RWPE2 (cell line): ENCODE measurements around the gene YWHAG.

Source experiments
- ATAC-seq: fragments of 200-7000 bp; cut with Tn5 transposase; 3 replicates; pipeline ENCODE4 v1.9.1; 2021; ENCODE audit warnings: low read depth
- DNase-seq: peaks from one replicate; pipeline ENCODE4 v3.0.0-alpha.2; 2020; ENCODE audit warnings: low spot score
- H3K27ac ChIP-seq: fragments of 450-650 bp; 2 replicates; pipeline ENCODE4 v1.5.1; 2017; ENCODE audit warnings: mild to moderate bottlenecking; ENCODE audit not compliant: poor library complexity, severe bottlenecking
- H3K27me3 ChIP-seq: fragments of 250-450 bp; sonication (Bioruptor Pico); 2 replicates; pipeline ENCODE4 v1.5.1; 2021; ENCODE audit warnings: mild to moderate bottlenecking, moderate library complexity; ENCODE audit not compliant: insufficient read depth, poor library complexity, severe bottlenecking
- H3K36me3 ChIP-seq: fragments of 250-450 bp; sonication (Bioruptor Pico); 2 replicates; pipeline ENCODE4 v1.5.1; 2020; ENCODE audit warnings: low read depth, mild to moderate bottlenecking, moderate library complexity
- H3K4me1 ChIP-seq: fragments of 250-450 bp; sonication (Bioruptor Pico); 2 replicates; pipeline ENCODE4 v1.5.1; 2021; ENCODE audit warnings: mild to moderate bottlenecking, moderate library complexity; ENCODE audit not compliant: insufficient read depth, poor library complexity, severe bottlenecking
- H3K4me3 ChIP-seq: fragments of 250-450 bp; sonication (Bioruptor Pico); 2 replicates; pipeline ENCODE4 v1.5.1; 2021; ENCODE audit warnings: mild to moderate bottlenecking, moderate library complexity; ENCODE audit not compliant: severe bottlenecking
- H3K9me3 ChIP-seq: fragments of 250-450 bp; sonication (Bioruptor Pico); 2 replicates; pipeline ENCODE4 v1.5.1; 2021; ENCODE audit warnings: mild to moderate bottlenecking, moderate library complexity; ENCODE audit not compliant: severe bottlenecking
- TF ChIP-seq, protein P1 (sequence below): fragments of 450-650 bp; IDR thresholded peaks from one replicate; pipeline ENCODE4 v1.5.1; 2017; ENCODE audit warnings: mild to moderate bottlenecking, moderate library complexity; ENCODE audit not compliant: poor library complexity, severe bottlenecking

Gene YWHAG

DNA sequence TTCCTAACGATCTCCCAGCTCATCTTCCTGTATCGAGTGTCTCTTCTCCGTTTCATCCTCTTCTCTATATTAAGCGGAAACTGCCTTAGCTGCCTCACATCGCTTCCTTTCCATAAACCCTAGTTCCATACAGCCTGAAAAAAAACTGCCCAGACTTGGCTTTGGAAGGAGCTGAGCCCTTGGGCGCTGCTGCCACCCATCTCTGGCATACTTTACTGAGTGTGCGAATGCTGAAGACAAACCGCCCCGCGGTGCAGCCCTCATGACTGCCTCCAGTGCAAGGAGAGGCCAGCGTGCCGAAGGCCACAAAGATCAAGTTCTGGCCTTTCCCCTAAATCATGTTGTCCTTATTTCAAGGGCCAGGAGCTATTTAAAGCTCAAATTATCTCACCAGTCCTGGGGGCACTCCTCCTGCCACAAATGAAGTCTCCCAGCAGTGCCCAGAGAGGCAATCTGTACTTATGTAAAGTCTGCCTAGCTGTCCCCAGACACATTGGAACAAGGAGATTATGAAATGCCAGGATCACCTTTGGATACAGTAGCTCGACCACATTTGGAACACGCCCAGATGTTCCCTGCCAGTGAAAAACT lies 25.2 kb downstream of the YWHAG start:
- no peak overlapping the region for H3K4me3 ChIP-seq
- no peaks in the 10 kb centered on the region for H3K27me3 ChIP-seq
- ATAC-seq = no peak
- H3K27ac ChIP-seq = no peak overlapping the region
- no peak for DNase-seq
- H3K36me3 ChIP-seq = peaks cover 81% of the 10 kb centered on the region
- H3K9me3 ChIP-seq = no peaks in the 10 kb centered on the region
- TF ChIP-seq, protein P1, sequence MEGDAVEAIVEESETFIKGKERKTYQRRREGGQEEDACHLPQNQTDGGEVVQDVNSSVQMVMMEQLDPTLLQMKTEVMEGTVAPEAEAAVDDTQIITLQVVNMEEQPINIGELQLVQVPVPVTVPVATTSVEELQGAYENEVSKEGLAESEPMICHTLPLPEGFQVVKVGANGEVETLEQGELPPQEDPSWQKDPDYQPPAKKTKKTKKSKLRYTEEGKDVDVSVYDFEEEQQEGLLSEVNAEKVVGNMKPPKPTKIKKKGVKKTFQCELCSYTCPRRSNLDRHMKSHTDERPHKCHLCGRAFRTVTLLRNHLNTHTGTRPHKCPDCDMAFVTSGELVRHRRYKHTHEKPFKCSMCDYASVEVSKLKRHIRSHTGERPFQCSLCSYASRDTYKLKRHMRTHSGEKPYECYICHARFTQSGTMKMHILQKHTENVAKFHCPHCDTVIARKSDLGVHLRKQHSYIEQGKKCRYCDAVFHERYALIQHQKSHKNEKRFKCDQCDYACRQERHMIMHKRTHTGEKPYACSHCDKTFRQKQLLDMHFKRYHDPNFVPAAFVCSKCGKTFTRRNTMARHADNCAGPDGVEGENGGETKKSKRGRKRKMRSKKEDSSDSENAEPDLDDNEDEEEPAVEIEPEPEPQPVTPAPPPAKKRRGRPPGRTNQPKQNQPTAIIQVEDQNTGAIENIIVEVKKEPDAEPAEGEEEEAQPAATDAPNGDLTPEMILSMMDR = no peak
- peaks cover 8% of the 10 kb centered on the region for H3K4me1 ChIP-seq

DNA sequence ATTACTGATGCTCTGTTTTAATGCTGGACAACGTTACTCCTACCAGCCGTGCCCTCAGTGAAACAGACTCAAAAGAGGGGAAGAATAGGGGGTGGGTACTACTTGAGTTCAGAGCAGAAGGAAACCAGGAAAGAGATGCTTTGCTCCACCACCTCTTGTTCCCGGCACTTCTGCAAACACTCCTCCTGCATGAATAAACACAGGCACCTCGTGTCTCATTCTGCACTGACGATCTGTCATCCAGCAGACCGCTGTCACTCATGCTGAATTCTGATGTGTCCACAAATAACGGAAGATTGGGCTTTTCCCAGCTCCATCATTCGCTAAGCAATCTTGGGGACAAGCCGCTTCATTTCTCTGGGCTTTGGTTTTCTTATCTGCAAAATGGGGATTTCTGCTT lies 26.7 kb downstream of the YWHAG start:
- H3K27ac ChIP-seq = no peak overlapping the region

DNA sequence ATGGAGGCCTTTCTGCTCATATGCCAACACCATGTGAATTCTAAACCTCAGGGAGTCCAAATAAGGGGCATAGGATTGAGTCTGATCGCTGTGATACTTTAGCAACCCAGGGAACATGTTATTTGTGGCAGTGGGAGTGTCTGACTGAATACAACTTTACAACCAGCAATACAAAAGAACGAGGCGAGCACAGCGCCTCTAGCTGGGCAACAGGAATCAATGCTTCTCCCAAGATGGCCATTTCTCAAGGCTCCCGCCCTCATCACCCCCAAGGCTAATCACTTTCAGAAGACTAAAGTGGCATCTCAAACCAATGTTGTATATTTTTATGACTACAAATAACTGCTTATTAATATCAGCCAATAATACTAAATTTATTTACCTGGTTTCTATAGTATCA lies 28.1 kb downstream of the YWHAG start:
- H3K9me3 ChIP-seq = no peaks in the 10 kb centered on the region
- H3K27ac ChIP-seq = no peak overlapping the region
- no peak for DNase-seq
- H3K4me1 ChIP-seq = no peaks in the 10 kb centered on the region
- no peak for ATAC-seq
- no peak overlapping the region for H3K4me3 ChIP-seq
- H3K27me3 ChIP-seq = no peaks in the 10 kb centered on the region
- peaks cover 85% of the 10 kb centered on the region for H3K36me3 ChIP-seq
- TF ChIP-seq, protein P1 = no peak

More for the DNA sequence above, 26.7 kb downstream of the YWHAG start:
- ATAC-seq (no peak), DNase-seq (no peak)
- Histone ChIP-seq H3K27me3 (no peaks in the 10 kb centered on the region), H3K36me3 (peaks cover 82% of the 10 kb centered on the region), H3K4me1 (no peaks in the 10 kb centered on the region), H3K4me3 (no peak overlapping the region), H3K9me3 (no peaks in the 10 kb centered on the region)
- TF ChIP-seq, protein P1 = no peak

DNA sequence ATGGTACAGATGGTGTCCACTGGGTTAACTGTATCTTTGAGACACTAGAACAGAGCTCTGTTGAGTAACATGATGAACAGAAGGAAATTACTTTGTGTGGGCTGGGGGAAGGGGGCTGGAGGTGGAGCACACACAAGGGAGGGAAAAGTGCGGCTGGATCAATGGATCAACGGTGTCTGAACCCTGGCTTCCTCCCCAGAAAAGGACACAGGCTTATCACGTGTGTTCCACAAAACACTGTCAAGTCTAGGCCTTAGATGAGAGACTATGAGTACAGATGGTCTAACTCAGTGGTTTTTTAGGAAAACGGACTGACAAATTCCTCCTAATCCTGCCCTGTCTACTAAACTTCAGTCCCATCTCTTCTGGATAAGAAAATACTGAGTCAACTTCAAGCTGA lies 28.5 kb downstream of the YWHAG start:
- DNase-seq (no peak), ATAC-seq (no peak)
- Histone ChIP-seq H3K27ac (no peak overlapping the region), H3K4me3 (no peak overlapping the region), H3K4me1 (no peaks in the 10 kb centered on the region), H3K9me3 (no peaks in the 10 kb centered on the region), H3K36me3 (peaks cover 85% of the 10 kb centered on the region), H3K27me3 (no peaks in the 10 kb centered on the region)
- TF ChIP-seq, protein P1 = no peak

GRCh38 chr7:76329479-76329878 lies 29.3 kb downstream of the YWHAG start:
- H3K36me3 ChIP-seq = peaks cover 90% of the 10 kb centered on the region
- TF ChIP-seq, protein P1 = no peak

More at GRCh38 chr7:76329479-76329878, 29.3 kb downstream of the YWHAG start:
- Histone ChIP-seq H3K27me3 (no peaks in the 10 kb centered on the region), H3K9me3 (no peaks in the 10 kb centered on the region), H3K27ac (no peak overlapping the region), H3K4me3 (no peak overlapping the region), H3K4me1 (no peaks in the 10 kb centered on the region)
- DNase-seq = no peak
- no peak for ATAC-seq
